Measurements from ENCODE around the gene TDRD3. TPM values are rescaled to one million over a fixed set of nuclear protein-coding genes. Genes with fewer than 3 reads are reported as not detected.

Gene TDRD3
- total and polyA plus RNA-seq, 2 experiments from 2014 or later: 13.1 to 13.3 TPM

GRCh38 chr13:60612593-60612992 is 215.6 kb downstream of the TDRD3 start:
- Histone ChIP-seq H3K27me3 (ENCODE audit: insufficient read depth) (no peaks in the 10 kb centered on the region), H3K27ac (ENCODE audit: low read depth) (no peak overlapping the region), H3K4me3 (no peak overlapping the region), H3K36me3 (ENCODE audit: insufficient read depth) (no peaks in the 10 kb centered on the region), H3K4me1 (ENCODE audit: insufficient read depth) (peaks cover 14% of the 10 kb centered on the region), H2AFZ (peak overlapping the region; percentile 84; the same call in 1 of the 2 replicates), H3F3A (replicated peaks; ENCODE audit: low read depth) (no peaks in the 10 kb centered on the region), H3K9me2 (ENCODE audit: insufficient read depth) (peaks cover 11% of the 10 kb centered on the region), H4K20me1 (replicated peaks; ENCODE audit: insufficient read depth) (no peaks in the 10 kb centered on the region), H3K79me2 (replicated peaks; ENCODE audit: insufficient read depth) (no peaks in the 10 kb centered on the region), H3K4me2 (no peak overlapping the region)
- Mint-ChIP-seq H3K27me3 (ENCODE audit: insufficient read depth, low read depth, poor library complexity) (no peaks in the 10 kb centered on the region), H3K9me3 (no peaks in the 10 kb centered on the region), H3K36me3 (ENCODE audit: low read depth) (no peaks in the 10 kb centered on the region), H3K27ac (no peak overlapping the region), H3K4me3 (no peak overlapping the region), H3K4me1 (peaks cover 9% of the 10 kb centered on the region)
- ATAC-seq (no peak), DNase-seq (ENCODE audit: low spot score) (no peak)
- TF ChIP-seq EZH2 (IDR thresholded peaks at IDR 0.05; ENCODE audit: low read depth, unreplicated experiment) (no peak), ETS1 (IDR thresholded peaks at IDR 0.05) (no peak), ZNF331 (CRISPR knock-in tag; IDR thresholded peaks at IDR 0.05; ENCODE audit: low read depth) (no peak), CTCF (conservative IDR thresholded peaks at IDR 0.05; ENCODE audit: low read depth in 2 of 2) (no peak), REST (IDR thresholded peaks at IDR 0.05; ENCODE audit: unreplicated experiment) (no peak), ZNF462 (CRISPR knock-in tag; IDR thresholded peaks at IDR 0.05) (no peak), NANOG (IDR thresholded peaks at IDR 0.05; ENCODE audit: borderline replicate concordance) (no peak), JUNB (IDR thresholded peaks at IDR 0.05; ENCODE audit: unreplicated experiment) (no peak), EZH2phosphoT487 (IDR thresholded peaks at IDR 0.05; ENCODE audit: unreplicated experiment) (no peak), POLR2AphosphoS5 (IDR thresholded peaks at IDR 0.05; ENCODE audit: low read depth) (no peak), ZNF114 (CRISPR knock-in tag; IDR thresholded peaks at IDR 0.05) (no peak), STAT1 (IDR thresholded peaks at IDR 0.05; ENCODE audit: unreplicated experiment) (no peak), CREB1 (CRISPR knock-in tag; IDR thresholded peaks at IDR 0.05; ENCODE audit: low read depth) (no peak)

Data from GM23338 (cell line).